HG03521 (cell line): ENCODE data around the gene TUBGCP6.

Experiments
- ATAC-seq: cut with Tn5 transposase; IDR thresholded peaks from one replicate; pipeline ENCODE4 v1.9.1; 2021; ENCODE audit warnings: mild to moderate bottlenecking, moderate library complexity; ENCODE audit not compliant: unreplicated experiment

Gene TUBGCP6

GRCh38 chr22:50244420-50245213 lies at the start of gene TUBGCP6:
TSS of gene TUBGCP6 (minus strand) at chr22:50245023. CDS start at chr22:50244459, 564 bp downstream.
- ATAC-seq = peak; percentile 65

DNA sequence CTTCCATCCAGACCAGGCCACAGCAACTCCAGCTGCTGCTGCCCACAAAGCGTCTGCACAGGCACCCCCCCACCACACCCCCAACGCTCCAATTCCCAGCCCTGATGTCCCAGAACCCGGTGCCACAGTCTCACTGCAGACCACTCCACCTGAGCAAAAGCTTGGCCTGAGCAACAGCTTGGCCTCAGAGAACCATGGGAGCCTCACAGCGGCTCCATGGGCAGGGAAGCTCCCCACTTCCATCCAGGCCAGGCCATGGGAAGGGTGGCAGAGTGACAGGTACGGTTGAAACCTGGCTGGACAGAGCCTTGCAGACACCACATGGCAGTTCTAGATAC lies 49.5 kb upstream of the TUBGCP6 start:
- ATAC-seq = no peak

- ATAC-seq = no peak
These were observed 48.9 kb upstream of the TUBGCP6 start for GRCh38 chr22:50293441-50294318.

DNA sequence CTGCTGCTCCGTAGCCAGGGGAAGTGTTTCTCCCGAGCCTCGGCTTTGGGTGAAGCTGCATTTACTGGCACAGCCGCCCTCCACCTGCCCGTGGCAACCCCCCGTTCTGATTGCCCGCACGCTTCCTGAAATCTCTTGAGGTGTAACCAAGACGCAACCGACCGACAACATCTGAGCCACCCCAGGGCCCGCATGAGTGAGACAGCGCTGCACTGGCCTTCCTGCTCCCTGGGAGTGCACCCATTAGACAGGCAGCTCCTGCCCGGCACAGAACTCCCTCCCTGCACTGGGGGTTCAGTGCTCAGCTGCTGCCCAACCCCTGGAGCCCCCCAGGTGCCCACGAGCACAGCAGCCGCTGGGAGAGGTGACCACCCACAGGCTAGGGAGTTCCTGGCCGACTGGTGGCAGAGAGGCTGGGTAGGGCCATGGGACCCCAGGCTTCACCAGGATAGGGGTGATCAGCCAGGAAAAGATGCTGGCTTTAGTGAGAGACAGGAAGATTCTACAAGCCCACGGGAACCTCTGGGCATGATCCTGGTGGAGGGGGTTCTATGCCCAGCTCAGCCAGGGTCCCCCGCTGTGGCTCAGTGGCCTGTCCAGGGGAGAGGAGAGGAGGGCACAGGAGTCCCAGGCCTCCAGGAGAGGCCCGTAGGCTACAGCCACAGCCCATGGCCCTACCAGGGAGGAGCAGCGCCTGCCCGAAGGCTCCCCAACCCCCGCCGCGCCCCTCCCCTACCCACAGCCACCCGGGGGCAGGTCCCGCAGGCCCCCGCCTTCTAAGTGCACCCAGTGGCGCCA lies 48.0 kb upstream of the TUBGCP6 start:
- no peak for ATAC-seq

DNA sequence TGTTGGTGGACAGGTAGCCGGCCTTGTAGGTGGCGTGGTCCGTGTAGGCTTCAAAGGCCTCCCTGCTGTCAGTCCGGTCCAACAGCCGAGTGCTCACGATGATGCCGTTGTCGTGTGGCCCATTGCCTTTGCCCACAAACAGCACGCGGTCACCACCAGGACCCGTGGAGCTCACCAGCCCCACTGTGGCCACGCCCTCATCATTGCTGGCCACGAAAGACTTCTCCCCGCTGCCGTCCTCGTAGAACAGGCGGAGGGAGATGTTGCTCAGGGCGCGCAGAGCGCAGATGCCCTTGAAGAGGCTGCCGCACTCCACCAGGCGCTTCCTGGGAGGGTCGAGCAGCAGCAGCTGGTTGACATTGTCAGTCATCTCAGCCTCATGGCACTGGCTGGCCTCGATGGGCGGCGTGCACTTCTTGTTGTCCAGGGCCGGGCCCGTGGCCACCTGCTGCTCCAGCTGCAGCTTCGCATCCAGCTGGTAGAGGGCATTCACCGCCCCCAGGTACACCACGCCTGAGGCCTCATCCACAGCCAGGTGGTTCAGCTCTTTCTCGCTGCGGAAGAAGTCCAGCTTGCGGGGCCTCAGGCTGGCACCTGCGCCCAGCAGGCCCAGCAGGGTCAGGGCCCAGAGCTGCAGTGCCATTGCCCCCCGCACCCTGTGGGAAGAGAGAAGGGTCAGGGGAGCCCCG lies 45.3 kb upstream of the TUBGCP6 start:
- no peak for ATAC-seq

- no peak for ATAC-seq
These were observed 44.5 kb upstream of the TUBGCP6 start for GRCh38 chr22:50289151-50289941.

DNA sequence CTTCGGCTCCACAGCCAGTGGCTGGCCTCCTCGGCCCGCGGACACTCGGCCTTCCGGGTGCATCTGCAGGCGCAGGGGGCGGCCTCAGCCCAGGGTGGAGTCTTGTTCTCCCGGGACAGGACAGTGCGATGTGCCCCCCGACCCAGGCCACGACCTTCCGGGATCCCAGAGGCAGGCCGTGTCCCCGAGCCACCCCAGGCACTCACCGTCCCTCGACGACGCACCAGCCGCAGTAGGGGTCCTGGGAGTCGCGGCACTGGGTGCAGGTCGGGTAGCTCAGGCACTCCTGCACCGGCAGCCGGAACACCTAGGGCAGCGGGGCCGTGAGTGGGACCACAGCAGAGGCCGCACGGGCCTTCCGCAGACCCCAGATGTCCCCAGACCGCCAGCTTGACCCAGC lies 42.9 kb upstream of the TUBGCP6 start:
- no peak for ATAC-seq

DNA sequence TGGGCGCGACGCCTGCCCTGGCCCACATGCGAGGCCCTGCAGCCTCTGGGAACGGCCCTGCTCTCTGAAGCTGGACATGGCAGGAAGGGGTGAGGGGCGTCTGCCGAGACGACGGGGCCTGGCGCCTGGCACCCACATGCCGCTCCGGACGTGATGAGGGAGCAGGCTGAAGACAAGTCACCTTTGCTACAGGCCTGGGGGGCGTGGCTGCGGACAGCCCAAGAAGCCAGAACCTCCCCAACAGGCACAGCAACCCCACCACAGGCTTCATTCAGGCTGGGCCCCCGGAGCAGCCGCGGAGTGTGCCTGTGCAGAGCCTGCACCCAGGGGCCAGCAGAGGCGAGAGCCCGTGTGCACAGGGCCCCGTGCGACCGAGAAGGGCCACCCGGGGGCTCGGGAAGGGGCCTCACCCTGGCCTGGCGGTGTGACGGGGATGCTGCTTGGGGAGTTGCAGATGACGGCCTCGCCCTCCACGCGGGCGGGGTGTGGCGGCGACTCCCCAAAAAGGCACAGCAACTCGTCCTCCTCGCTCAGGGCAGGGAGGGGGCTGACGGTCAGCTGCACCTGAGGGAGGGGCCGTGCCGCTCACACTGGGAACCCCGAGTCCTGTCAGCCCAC lies 42.0 kb upstream of the TUBGCP6 start:
- no peak for ATAC-seq

DNA sequence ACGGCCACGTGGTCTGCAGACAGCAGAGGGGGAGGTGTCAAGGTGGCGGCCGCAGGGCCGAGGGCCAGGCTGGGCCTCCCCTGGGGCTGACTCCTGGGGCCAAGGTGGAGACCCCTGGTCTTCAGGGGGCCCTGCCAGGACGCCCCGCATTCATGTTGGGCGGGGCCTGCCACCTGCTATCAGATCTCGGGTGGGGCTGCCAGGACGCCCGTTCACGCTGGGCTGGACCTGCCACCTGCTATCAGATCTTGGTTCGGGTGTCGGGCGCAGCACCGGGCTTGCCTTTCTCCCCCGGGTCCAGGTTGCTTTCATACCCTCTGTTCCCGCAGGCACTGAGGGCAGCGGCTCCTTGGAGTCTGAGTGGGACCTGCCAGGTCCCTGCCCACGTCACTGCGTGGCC lies 41.5 kb upstream of the TUBGCP6 start:
- no peak for ATAC-seq

GRCh38 chr22:50285568-50286229 lies 40.9 kb upstream of the TUBGCP6 start:
- ATAC-seq = no peak

- ATAC-seq = no peak
These were observed 39.7 kb upstream of the TUBGCP6 start for GRCh38 chr22:50284479-50284878.

DNA sequence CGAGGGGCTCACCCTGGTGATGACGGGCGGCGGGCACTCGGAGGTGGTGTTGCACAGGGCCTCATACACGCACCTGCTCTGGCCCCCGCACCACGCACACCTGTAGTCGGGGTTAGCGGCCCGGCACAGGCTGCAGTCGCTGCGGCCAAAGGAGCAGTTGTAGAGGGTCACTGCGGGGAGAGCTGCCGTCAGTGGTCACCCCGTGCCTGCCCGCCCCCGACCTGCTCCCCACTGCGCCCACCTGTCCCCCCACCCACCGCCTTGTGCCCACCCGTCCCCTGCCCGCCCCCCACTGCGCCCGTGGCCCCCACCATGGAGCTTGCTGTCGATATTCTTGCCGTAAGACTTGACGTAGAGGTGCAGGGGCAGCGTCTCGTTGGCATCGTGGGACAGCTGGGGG lies 39.0 kb upstream of the TUBGCP6 start:
- ATAC-seq = no peak

DNA sequence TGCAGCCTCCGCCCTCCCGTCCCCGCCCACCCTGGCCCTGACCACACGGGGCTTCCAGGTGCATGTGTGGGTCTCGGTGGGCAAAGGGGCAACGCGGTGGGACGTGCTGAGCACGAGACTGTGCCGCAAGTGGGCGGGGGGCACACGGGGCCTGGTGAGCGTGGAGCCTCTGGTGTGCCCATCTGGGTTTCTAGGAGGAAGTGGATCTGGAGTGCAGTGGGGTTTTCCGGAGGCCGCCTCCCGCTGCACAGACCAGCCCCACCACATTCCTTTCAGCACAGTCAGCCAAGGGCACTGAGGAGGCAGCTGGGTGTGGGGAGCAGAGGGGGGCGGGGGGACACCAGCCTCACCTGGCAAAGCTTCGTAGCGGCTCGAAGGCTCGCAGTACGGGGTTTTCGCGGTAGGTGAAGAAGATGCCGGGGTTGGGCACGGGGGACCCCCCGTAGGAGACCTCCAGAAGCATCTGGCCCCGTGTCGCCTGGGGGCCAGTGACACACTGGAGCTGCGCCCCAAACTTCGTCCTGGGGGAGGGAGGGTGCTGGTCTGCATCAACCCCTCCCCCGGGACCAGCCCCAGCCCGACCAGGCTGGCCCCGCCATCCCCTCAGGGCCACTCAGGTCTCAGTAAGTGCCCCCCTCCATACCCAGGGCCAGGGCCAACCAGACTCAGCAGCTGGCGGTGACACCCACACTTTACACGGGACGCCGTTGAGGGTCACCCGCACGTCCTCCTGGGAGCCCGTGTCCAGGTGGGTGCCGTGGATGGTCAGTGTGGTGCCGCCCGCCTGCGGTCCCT lies 37.7 kb upstream of the TUBGCP6 start:
- no peak for ATAC-seq

DNA sequence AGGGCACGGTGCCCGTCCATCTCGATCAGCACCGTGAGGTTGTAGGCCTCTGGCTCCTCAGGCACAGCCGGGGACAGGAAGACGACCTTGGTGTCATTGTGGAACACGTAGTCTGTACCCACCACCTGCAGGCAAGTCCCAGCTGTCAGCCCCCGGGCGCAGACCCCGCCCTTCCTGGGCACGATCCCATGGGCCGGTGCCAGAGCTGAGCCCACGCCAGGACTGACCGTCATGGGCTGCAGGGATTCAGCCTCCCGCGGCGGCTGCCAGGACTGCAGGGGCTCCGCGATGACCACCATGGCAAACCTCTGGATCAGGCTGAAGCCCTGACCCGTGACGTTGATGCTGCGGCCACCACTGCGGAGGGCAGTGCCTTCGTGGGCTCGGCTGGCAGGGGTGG lies 37.1 kb upstream of the TUBGCP6 start:
- no peak for ATAC-seq

- ATAC-seq = no peak
These were observed 36.5 kb upstream of the TUBGCP6 start for GRCh38 chr22:50281384-50281760.

DNA sequence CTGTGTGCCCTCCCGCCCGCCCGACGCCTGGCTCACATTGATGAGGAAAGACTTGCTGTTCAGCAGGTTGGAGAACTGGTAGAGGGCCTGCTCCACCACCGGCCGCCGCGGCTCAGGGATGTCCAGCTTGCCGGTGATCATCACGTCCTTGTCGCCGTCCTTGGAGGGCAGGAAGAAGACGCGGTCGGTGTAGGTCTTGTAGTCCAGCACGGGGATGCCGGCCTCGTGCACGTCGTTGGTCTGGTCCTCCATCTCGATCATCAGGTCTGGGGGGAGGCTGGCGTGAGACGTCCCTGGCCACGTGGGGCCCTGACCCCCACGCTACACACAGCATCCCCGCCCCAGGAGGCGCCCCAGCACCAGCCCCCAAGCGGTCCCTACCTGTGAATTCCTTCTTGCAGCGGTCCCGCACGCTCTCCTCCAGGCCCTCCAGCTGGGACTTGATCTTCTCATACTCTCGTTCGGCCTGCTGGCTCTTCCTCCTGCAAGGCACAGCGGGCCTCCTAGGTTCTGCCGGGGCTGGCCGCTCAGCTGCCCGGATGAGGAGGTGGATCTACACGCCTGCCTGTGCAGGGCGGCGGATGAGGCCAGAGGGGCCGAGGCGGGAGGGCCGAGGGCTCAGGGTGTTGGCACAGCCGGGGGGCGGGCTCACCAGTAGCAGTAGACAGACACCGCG lies 36.0 kb upstream of the TUBGCP6 start:
- ATAC-seq = no peak

GRCh38 chr22:50280022-50280707 lies 35.3 kb upstream of the TUBGCP6 start:
- ATAC-seq = no peak
